ENCODE data around the gene MAVS.
"Not testable (repeated sequence)": the region's sequence is repeated elsewhere in the genome, so short reads cannot be mapped to it uniquely, and the experiment has no call there.

Gene MAVS

GRCh38 chr20:3815703-3816315 lies 30.8 kb upstream of the MAVS start:
- no peak for DNase-seq

- peak; percentile 68 to 76 for DNase-seq
Observed at GRCh38 chr20:3818155-3819151, 28.2 kb upstream of the MAVS start.

DNA sequence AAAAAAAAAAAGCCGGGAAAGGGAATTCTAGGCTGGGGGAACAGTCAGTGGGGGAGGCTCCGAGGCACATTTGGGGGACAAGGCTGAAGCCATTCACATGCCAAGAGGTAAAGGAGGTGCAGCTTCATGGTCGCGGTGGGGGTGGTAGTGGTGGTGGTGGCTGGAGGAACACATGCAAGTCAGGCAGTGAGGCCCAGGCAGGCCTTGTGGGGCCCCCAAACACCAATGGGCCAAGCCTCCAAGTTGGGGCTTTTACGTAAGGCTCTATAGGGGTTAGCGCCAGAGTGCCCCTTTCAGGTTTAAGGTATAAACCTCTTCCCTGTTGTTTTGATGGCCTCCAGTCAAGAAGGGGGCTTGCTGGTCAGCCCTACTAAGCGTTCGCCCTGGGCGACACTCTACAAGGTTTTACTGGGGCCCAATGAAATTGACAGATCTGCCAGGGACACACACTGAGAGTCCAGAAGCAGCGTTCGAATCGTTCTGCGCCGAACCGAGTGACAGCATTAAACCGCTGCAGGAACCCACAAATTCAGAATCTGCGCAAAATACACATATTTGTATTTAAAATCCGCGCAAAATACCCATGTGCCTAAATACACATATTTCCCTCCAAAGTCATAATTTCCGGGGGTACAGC lies 27.1 kb upstream of the MAVS start:
- peak in 1 of 2 experiments; percentile 27 for DNase-seq

DNA sequence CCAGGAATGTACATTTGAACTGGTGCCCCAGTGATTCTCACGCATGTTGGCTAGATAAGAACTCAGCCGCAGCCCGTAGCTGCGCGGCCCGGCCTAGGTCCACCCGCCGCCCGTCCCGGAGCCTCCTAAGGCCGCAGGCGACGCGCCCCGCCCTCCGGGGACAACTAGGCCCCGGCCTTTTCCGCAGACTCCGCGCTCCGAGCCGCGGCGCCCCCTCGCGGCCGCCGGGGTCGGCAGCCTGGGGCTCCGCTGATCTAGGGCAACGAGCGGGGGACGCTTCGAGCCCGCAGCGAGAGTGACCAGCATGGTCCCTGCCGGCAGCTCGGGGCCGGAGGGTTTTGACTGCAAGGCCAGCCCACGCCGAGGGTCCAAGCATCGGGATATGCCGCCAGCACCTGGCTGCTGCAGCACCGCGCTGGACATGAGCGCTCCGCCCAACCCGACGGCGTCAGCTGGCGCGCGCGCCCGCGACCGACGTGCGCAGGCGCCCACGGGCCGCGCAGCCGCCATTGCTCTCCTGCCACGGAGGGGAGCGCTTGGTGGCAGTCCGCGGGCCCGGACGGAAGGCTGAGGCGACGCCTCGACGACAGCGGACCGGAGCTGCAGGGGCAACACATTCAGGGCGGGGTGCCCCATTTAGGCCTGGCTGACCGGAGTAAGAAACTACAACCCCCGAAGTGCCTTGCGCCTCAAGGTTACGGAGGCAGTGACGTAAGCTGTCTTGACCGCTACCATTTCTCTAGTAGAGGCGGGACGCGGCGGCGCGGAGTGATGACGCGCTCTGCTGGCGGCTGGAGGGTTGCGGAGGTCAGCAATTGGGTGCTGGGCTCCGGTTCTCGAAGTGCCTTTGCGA lies 26.4 kb upstream of the MAVS start, which contains the start of gene AP5S1:
Gene AP5S1, plus strand, starts transcription at position 500 of the 853 bp plus-strand sequence. CDS start 1,571 bp downstream, outside the sequence.
- DNase-seq: peak; percentile 95 to 98

GRCh38 chr20:3820901-3821727 lies 25.5 kb upstream of the MAVS start:
- no peak for DNase-seq

DNA sequence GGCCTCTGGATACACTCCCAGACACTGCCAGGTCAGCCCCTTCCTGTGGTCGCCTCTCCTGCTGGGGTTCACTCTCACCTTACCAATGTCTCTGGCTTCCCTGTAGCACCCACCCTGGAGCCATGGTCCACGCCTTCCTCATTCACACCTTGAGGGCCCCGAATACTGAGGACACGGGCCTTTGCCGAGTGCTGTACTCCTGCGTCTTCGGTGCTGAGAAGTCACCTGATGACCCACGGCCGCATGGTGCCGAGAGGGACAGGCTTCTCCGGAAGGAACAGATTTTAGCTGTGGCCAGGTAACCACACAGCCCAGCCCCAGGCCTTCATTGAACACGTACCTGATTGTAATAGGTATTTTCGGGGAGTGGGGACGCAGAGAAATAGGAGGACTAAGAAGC lies 24.6 kb upstream of the MAVS start:
- no peak for DNase-seq

DNA sequence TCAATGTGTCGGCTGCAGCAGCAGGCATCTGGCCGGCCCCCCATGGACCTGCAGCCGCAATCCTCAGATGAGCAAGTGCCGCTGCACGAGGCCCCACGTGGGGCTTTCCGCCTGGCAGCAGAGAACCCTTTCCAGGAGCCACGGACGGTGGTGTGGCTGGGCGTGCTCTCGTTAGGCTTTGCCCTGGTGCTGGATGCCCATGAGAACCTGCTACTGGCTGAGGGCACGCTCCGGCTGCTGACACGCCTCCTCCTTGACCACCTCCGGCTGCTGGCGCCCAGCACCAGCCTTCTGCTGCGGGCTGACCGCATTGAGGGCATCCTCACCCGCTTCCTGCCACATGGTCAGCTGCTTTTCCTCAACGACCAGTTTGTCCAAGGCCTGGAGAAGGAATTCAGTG lies 22.8 kb upstream of the MAVS start:
- no peak for DNase-seq

DNA sequence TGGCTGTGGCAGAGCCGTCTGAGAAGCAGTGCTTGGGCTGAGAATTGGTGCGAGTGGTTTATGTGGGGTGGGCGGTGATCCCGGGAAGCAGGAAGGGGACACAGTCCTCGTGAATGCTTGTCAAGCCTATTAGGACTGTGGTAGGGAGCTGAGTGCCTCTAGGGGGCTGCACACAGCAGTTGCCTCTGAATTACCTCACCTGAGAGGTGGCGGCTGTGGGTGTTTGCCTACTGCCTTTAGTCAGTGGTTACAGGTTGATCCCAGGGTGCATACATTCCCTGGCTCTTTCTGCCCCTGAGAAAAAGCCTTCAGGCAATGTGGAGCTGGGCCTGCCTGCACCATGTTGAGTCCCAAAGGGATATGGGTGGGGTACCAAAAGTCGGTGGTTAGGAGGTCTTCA lies 21.1 kb upstream of the MAVS start:
- peak in 1 of 2 experiments; percentile 3 for DNase-seq

DNA sequence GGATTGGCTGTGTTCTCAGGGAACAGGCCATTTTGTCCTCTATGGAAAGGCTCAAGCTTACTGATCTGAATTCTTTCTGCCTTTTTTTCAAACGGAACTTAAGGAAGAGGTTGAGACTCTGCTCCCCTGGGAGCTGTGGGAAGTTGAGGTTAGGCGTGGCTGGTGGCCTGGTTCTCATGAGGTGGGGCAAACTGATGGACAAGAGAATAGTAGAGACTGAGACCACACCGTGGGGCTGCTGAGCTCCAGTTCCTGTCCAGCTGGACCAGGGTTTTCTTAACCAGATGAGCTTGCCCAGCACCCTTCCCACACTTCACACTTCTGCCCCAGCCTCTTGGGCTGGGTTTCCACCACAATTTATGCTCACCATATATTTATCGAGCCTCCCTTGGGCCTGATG lies 20.2 kb upstream of the MAVS start:
- DNase-seq: no peak

- DNase-seq: no peak
Observed at GRCh38 chr20:3828798-3829197, 17.8 kb upstream of the MAVS start.

GRCh38 chr20:3829891-3830290 lies 16.7 kb upstream of the MAVS start:
- not testable (repeated sequence) for DNase-seq

DNA sequence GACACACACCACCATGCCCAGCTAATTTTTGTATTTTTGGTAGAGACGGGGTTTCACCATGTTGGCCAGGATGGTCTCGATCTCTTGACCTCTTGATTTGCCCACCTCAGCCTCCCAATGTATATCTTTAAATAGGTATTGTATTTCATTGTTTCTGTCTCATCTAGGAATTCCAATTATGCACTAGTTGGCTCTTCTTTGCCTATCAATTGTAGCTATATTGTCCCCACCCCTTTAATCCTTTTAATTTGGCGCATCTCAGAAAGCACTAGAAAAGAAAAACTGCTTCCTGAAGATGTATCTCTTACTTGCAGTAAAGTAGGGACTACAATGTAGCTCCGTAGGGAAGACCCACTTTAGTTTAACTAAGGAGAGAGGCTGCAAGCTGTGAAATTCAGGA lies 10.5 kb upstream of the MAVS start:
- DNase-seq: no peak

DNA sequence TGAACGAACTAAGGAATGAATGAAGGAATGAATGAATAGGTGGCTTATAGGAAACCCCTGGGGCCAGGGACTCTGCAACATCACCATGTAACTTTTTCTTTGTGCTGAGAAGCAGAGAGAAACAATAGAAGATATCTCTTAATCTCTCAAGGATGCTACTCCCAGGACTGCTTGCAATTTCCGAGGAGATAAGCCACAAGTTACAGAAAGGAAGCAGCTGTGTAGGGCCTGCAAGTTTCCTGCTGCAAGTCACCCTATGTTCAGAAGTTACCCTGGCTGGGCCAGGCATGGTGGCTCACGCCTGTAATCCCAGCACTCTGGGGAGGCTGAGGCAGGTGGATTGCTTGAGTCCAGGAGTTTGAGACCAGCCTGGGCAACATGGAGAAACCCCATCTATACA lies 7.3 kb upstream of the MAVS start:
- DNase-seq: no peak

DNA sequence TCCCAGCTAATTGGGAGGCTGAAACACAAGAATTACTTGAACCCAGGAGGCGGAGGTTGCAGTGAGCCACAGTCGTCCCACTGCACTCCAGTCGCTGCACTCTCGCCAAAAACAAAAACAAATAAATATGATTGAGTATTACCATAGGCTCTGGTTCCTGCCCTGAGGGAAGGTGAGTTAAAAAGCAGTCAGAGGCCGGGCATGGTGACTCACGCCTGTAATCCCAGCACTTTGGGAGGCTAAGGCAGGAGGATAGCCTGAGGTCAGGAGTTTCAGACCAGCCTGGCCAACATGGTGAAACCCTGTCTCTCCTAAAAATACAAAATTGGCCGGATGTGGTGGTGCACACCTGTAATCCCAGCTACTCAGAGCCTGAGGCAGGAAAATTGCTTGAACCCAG lies 6.4 kb upstream of the MAVS start:
- not testable (repeated sequence) for DNase-seq

- DNase-seq: no peak
Observed at GRCh38 chr20:3842348-3842930, 4.2 kb upstream of the MAVS start.

DNA sequence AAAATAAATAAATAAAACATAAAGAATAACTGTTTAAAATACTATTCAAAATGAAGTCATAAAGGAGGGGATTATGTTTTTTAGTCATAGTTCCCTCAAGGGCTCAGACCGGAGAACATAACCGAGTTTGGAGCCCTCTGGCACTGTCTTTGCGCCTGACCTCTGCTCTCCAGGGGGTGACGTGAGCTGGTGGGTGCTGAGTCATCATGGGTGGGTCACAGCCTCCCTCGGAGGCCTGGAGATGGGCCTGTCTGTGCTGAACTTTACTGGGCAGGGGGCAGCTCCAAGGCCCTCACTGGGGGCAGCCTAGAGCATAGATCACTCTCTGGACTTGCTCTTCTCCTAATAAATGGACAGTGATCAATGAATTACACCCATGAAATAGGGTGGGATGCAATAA lies 3.1 kb upstream of the MAVS start:
- no peak for DNase-seq

DNA sequence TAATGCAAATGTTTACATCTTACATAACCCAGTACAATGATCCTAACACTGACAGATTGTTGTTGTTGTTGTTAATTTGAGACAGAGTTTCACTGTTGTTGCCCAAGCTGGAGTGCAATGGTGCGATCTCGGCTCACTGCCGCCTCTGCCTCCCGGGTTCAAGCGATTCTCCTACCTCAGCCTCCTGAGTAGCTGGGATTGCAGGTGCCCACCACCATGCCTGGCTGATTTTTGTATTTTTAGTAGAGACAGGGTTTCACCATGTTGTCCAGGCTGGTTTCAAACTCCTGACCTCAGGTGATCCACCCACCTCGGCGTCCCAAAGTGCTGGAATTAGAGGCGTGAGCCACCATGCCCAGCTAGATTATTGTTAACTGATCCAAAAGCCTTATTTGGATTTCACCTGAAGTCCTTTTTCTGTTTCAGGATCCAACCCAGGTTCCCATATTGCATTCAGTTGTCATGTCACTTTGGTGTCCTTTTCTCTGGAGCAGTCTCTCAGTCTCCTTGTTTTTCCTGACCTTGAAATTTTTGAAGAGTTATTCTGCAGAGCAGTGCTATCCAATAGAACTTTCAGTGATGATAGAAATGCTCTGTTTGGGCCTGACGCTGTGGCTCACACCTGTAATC lies 2.5 kb upstream of the MAVS start:
- DNase-seq: not testable (repeated sequence)

- DNase-seq: no peak
Observed at GRCh38 chr20:3846378-3846739, 275 bp upstream of the MAVS start.

- no peak for DNase-seq
Observed at GRCh38 chr20:3847429-3847940, 851 bp downstream of the MAVS start.

DNA sequence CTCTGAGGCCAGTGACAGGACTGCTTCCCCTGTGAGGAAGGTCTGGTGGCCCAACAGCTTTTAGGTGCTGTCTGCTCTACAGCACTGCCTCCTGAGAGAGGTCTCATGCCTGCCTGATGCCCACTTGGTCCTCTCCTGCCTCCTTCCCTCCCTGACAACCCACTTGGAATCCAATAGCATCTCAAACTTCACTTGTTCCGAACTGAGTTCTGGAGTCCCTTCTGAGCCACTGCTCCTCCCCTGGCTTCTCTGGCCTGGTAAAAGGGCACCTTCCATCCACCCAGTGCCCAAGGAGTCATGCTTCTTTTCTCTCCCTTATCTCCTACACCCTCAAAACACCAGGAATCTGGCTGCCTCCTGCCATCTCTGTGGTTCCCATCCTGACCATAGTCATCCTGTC lies 1.9 kb downstream of the MAVS start:
- DNase-seq: no peak

DNA sequence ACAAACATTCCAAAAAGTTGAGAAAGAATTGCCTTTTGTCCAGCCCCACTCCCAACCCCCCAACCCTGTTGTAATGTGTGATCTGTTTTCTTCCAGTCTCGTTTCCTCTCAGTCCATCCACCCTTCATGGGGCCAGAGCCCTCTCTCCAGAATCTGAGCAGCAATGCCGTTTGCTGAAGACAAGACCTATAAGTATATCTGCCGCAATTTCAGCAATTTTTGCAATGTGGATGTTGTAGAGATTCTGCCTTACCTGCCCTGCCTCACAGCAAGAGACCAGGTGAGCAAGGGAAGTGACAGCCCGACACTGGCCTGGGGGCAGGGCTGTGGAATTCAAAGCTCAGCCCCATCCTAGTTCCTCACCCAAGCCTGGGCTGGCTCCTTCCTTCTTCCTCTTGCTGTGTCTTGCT lies 7.8 kb downstream of the MAVS start:
- DNase-seq: no peak
